AG08395 (cell line): Measurements from ENCODE around the gene CHM.
"Not testable (repeated sequence)": the region's sequence is repeated elsewhere in the genome, so short reads cannot be mapped to it uniquely, and the experiment has no call there.

Experiments
- DNase-seq: peaks from one replicate; pipeline ENCODE4 v3.0.0; 2012; ENCODE audit warnings: mixed read lengths, low spot score

The CHM gene

GRCh38 chrX:86047174-86047935 lies at the start of gene CHM:
TSS of gene CHM (minus strand) at chrX:86047558. CDS start at chrX:86047532, 26 bp downstream.
- DNase-seq = peak; percentile 77

- DNase-seq = no peak
Measured at GRCh38 chrX:86078650-86079049, 31.3 kb upstream of the CHM start.

- no peak for DNase-seq
Measured at GRCh38 chrX:86066998-86067397, 19.6 kb upstream of the CHM start.

GRCh38 chrX:86061407-86061806 lies 14.0 kb upstream of the CHM start:
- no peak for DNase-seq

GRCh38 chrX:86051741-86052140 lies 4.4 kb upstream of the CHM start:
- no peak for DNase-seq

- DNase-seq = no peak
Measured at GRCh38 chrX:86047936-86048280, 550 bp upstream of the CHM start.

GRCh38 chrX:86044216-86044615 lies 3.1 kb downstream of the CHM start:
- DNase-seq = no peak

- DNase-seq = no peak
Measured at GRCh38 chrX:86039625-86040568, 7.5 kb downstream of the CHM start.

- DNase-seq = no peak
Measured at GRCh38 chrX:86033385-86033784, 14.0 kb downstream of the CHM start.

- DNase-seq = peak; percentile 6
Measured at GRCh38 chrX:86028681-86029080, 18.7 kb downstream of the CHM start.

- no peak for DNase-seq
Measured at GRCh38 chrX:86023811-86024210, 23.5 kb downstream of the CHM start.

- DNase-seq = no peak
Measured at GRCh38 chrX:86021652-86022289, 25.6 kb downstream of the CHM start.

GRCh38 chrX:86016139-86016538 lies 31.2 kb downstream of the CHM start:
- no peak for DNase-seq

GRCh38 chrX:86014959-86015358 lies 32.4 kb downstream of the CHM start:
- DNase-seq = not testable (repeated sequence)

- no peak for DNase-seq
Measured at GRCh38 chrX:86014421-86014820, 32.9 kb downstream of the CHM start.

GRCh38 chrX:86013792-86014191 lies 33.6 kb downstream of the CHM start:
- DNase-seq = no peak

- no peak for DNase-seq
Measured at GRCh38 chrX:86012188-86012587, 35.2 kb downstream of the CHM start.

GRCh38 chrX:86009803-86010202 lies 37.6 kb downstream of the CHM start:
- DNase-seq = not testable (repeated sequence)

GRCh38 chrX:86007891-86008290 lies 39.5 kb downstream of the CHM start:
- DNase-seq = not testable (repeated sequence)

- DNase-seq = no peak
Measured at GRCh38 chrX:86002076-86002896, 45.1 kb downstream of the CHM start.

GRCh38 chrX:85998954-85999353 lies 48.4 kb downstream of the CHM start:
- no peak for DNase-seq

GRCh38 chrX:85996555-85996954 lies 50.8 kb downstream of the CHM start:
- DNase-seq = no peak
